Fibroblast of pulmonary artery (primary cell): ENCODE results near the gene HLA-B.
A peak's percentile ranks its signal among the peaks of the same experiment; 100 is the strongest.

Experiments used
- DNase-seq: peaks from one replicate; pipeline ENCODE4 v3.0.0-alpha.2; 2010; ENCODE audit warnings: low read depth
- H3K4me3 ChIP-seq: replicated peaks from 2 replicates; pipeline ENCODE4 v1.5.1; 2011; ENCODE audit warnings: low read depth, mild to moderate bottlenecking, control low read depth, low read length, moderate library complexity
- CTCF ChIP-seq: IDR thresholded peaks from 2 replicates; pipeline ENCODE4 v1.5.1; 2011; ENCODE audit warnings: mild to moderate bottlenecking, control low read depth, low read length, inconsistent platforms; ENCODE audit errors: missing control alignments

HLA-B gene

GRCh38 chr6:31368461-31368860, 11.5 kb upstream of the HLA-B start:
- no peak overlapping the region for H3K4me3 ChIP-seq
- no peak for TF ChIP-seq CTCF
- no peak for DNase-seq

GRCh38 chr6:31366693-31367470, 9.9 kb upstream of the HLA-B start:
- DNase-seq = peak; percentile 93
- no peak overlapping the region for H3K4me3 ChIP-seq
- peak; percentile 94 for TF ChIP-seq CTCF

GRCh38 chr6:31365864-31366263, 8.9 kb upstream of the HLA-B start:
- no peak for DNase-seq

GRCh38 chr6:31363811-31364210, 6.8 kb upstream of the HLA-B start:
- TF ChIP-seq CTCF = no peak
- no peak overlapping the region for H3K4me3 ChIP-seq
- DNase-seq = no peak

More at GRCh38 chr6:31365864-31366263, 8.9 kb upstream of the HLA-B start:
- H3K4me3 ChIP-seq = no peak overlapping the region
- TF ChIP-seq CTCF = no peak

- no peak overlapping the region for H3K4me3 ChIP-seq
- no peak for TF ChIP-seq CTCF
- no peak for DNase-seq
Measured at GRCh38 chr6:31362751-31363150, 5.8 kb upstream of the HLA-B start.

- DNase-seq = no peak
- TF ChIP-seq CTCF = no peak
- no peak overlapping the region for H3K4me3 ChIP-seq
Measured at GRCh38 chr6:31359581-31359980, 2.6 kb upstream of the HLA-B start.

- no peak overlapping the region for H3K4me3 ChIP-seq
- DNase-seq = no peak
- no peak for TF ChIP-seq CTCF
Measured at GRCh38 chr6:31358302-31358701, 1.3 kb upstream of the HLA-B start.
